MM.1S (cell line): ENCODE data around the gene FGFR4.

Source experiments
- CTCF ChIP-seq: fragments of 300-600 bp; sonication (generic); IDR thresholded peaks from 2 replicates; pipeline ENCODE4 v1.5.1; 2016; ENCODE audit warnings: antibody characterized with exemption, low read length, mixed read lengths
- EZH2 ChIP-seq: fragments of 300-600 bp; sonication (generic); optimal IDR thresholded peaks from 2 replicates; pipeline ENCODE3; 2017; ENCODE audit warnings: low read depth, mild to moderate bottlenecking, antibody characterized with exemption, low read length, mixed read lengths

DNA sequence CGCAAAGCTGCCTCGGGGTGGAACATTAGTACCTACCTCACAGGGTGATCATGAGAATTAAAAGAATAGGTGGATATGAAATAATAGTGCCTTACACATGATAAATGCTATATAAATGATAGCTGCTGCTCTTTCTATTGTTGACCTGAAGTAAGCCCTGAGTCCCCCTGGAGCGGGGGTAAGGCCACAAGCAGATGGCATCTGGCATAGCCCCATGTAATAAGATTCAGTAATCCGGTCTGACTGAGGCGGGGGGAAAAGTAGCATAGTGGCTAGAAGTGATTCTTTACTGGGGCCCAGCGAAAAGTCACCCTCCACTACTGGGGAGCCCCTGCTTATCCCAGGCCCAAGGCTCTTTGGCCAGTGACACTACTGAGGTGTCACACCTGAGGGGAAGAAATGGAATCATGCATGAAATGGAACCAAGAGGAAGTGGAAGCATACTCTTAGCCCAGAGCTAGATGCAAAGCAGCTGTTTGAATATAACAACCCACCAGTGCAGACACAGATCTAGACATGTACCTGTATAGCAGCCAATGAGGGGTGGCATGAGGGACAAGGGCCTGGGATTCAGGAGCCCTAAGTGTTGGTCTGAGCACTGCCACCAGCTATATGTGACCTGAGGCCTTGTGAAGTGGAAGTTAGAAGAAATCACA lies 16.1 kb upstream of the FGFR4 start:
- TF ChIP-seq EZH2 (no peak), CTCF (no peak)
